H7 (cell line): Measurements from ENCODE around the gene SLC26A6. TPM values are rescaled to one million over a fixed set of nuclear protein-coding genes. Genes with fewer than 3 reads are reported as not detected.

Source experiments
- DNase-seq: peaks from one replicate; pipeline ENCODE4 v3.0.0; 2012
- H3K27me3 ChIP-seq: 2 replicates; pipeline ENCODE4 v1.6.0; 2011; ENCODE audit warnings: mild to moderate bottlenecking, low read length; ENCODE audit not compliant: control insufficient read depth, insufficient read depth
- H3K36me3 ChIP-seq: replicated peaks from 2 replicates; pipeline ENCODE4 v1.5.1; 2011; ENCODE audit warnings: low read length; ENCODE audit not compliant: control insufficient read depth, insufficient read depth
- H3K4me3 ChIP-seq: 2 replicates; pipeline ENCODE4 v1.5.1; 2011; ENCODE audit warnings: low read depth, mild to moderate bottlenecking, control low read depth, low read length, moderate library complexity; ENCODE audit not compliant: insufficient read depth
- total RNA-seq: library from RNA; depleted of rRNA; stranded (reverse); fragments of >200 nt; shearing (Covaris generic); gene quantifications from 2 replicates; pipeline ENCODE4 v1.2.3, GENCODE V29; 2014

SLC26A6 gene
- total RNA-seq, 1 experiment from 2014 or later: 70.5 TPM

DNA sequence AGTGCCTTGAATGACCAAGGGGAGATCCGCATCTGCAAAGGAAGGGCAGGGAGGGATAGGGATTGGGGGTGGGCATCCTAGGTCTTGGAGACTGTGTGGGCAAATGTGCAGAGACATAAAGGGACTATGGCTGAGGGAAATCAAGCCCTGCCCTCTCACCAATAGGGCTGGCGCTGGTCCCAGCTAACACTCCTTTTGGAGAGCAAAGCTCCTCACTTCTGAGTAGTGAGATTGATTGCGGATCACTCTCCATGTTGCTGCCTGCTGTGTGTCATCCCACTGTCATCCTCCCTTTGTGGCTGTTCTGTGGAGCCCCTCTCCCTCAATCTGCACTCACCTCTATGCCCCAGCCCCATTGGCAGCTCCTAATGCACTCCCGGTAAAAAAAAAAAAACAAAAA is 29.7 kb upstream of the SLC26A6 start:
- no peak for DNase-seq
- Histone ChIP-seq H3K27me3 (no peaks in the 10 kb centered on the region; the same call in 1 of the 2 replicates), H3K36me3 (no peaks in the 10 kb centered on the region; the same call in 1 of the 2 replicates), H3K4me3 (no peak overlapping the region)

GRCh38 chr3:48664313-48664644 is 29.0 kb upstream of the SLC26A6 start:
- H3K36me3 ChIP-seq: no peaks in the 10 kb centered on the region; the same call in 1 of the 2 replicates
- DNase-seq: no peak
- no peak overlapping the region for H3K4me3 ChIP-seq
- H3K27me3 ChIP-seq: no peaks in the 10 kb centered on the region; the same call in 1 of the 2 replicates

GRCh38 chr3:48663489-48664312 is 28.4 kb upstream of the SLC26A6 start:
- H3K36me3 ChIP-seq: no peaks in the 10 kb centered on the region; the same call in 1 of the 2 replicates
- peak; percentile 99 for DNase-seq
- H3K4me3 ChIP-seq: peak overlapping the region; percentile 70
- no peaks in the 10 kb centered on the region; the same call in 1 of the 2 replicates for H3K27me3 ChIP-seq

DNA sequence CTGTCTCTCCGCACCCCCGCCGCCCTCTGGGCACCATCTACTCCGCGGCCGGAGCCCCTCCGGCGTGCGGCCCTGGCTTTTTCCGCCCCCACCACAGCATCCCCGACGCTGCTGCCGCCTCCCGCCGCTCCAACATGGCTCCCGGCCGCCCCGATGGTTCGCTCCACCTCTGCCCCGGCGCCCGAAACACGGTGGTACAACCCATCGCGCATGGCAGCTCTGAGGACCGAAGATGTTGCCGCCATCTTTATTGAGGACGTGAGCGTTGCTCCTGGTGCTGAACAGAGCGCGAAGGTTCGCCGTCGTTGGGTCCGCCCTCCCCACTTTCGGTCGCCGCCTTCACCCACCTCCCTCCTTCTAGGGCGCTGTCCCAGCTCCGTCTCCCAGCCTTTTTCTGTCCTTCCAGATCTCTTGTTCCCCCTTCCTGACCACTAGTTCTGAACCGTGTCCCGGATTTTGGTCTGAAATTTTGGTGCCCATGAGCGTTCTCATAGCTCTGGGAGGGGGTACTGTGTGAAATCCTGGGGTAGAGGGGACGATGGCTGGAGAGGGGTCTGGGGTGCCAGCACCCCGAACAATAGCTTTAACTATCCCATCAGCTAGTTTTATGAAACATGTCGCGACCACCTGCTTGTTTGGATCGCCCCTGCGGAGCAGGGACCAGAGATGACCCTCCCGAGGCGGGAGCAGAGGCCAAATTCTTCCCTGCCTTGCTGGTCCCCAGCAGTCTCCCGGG is 27.7 kb upstream of the SLC26A6 start, which contains the start of gene CELSR3:
CELSR3 (minus strand) TSS at position 134 of the 736 bp plus-strand sequence. CDS start 252 bp downstream, outside the sequence.
- Histone ChIP-seq H3K4me3 (peak within 1 kb of the TSS; percentile 70), H3K27me3 (no peaks in the 10 kb centered on the region; the same call in 1 of the 2 replicates), H3K36me3 (no peaks in the 10 kb centered on the region; the same call in 1 of the 2 replicates)
- DNase-seq: peak; percentile 93

DNA sequence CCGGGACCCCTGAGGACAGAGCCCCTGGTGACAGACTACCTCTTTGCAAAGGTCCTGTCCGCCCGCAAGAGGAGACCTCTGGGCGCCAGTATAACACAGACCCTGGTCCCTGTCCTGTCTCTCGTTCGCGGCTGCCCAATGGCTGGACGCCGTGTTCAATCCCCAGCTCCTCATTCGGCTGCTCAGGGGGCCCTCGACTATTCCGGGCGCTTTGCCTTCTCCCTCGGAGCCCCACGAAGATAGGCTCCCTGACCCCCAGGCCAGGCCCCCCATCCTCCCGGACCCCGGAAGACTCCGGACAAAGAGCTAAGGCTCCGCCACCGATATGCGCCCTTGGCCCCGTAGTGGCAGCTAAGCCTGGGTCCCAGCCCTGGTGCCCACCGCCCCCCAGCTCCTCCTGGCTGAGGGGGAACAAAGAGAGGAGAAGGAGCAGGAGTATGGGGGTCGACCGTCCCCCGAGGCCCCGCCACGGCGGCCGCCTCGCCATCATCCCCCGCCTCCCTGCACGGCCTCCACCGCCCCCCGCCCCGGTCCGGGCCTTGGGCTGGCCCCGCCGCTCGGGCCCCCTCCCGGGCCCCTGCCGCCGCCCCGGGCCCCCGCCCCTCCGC is 27.0 kb upstream of the SLC26A6 start:
- DNase-seq: peak; percentile 87
- no peaks in the 10 kb centered on the region; the same call in 1 of the 2 replicates for H3K27me3 ChIP-seq
- no peaks in the 10 kb centered on the region; the same call in 1 of the 2 replicates for H3K36me3 ChIP-seq
- H3K4me3 ChIP-seq: peak overlapping the region; percentile 70

GRCh38 chr3:48661501-48662144 is 26.4 kb upstream of the SLC26A6 start:
- no peaks in the 10 kb centered on the region; the same call in 1 of the 2 replicates for H3K27me3 ChIP-seq
- peak overlapping the region; percentile 70 for H3K4me3 ChIP-seq
- peak; percentile 99 for DNase-seq
- no peaks in the 10 kb centered on the region; the same call in 1 of the 2 replicates for H3K36me3 ChIP-seq

DNA sequence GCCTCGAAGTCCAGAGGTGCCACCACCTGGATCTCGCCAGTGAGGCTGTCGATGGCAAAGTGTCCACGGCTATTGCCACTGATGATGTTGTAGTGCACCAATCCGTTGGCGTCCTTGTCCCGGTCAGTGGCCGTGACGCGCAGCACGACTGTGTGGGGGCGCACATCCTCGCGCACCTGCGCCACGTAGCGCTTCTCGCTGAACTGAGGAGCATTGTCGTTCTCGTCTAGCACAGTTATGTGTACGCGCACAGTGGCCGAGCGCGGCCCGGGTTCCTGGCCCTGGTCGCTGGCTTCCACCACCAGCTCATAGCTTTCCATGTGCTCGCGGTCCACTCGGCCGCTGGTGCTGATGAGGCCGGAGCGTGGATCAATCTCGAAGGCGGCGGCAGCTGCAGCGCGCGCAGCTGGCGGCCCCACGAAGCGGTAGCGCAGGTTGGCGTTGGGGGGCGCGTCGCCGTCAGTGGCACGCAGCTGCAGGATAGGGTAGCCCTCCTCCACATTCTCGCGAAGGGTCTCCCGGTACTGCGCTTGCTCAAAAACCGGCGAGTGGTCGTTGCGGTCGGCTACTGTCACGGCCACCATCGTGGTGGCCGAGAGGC is 25.6 kb upstream of the SLC26A6 start:
- Histone ChIP-seq H3K4me3 (peak overlapping the region; percentile 70), H3K36me3 (no peaks in the 10 kb centered on the region; the same call in 1 of the 2 replicates), H3K27me3 (no peaks in the 10 kb centered on the region; the same call in 1 of the 2 replicates)
- no peak for DNase-seq

DNA sequence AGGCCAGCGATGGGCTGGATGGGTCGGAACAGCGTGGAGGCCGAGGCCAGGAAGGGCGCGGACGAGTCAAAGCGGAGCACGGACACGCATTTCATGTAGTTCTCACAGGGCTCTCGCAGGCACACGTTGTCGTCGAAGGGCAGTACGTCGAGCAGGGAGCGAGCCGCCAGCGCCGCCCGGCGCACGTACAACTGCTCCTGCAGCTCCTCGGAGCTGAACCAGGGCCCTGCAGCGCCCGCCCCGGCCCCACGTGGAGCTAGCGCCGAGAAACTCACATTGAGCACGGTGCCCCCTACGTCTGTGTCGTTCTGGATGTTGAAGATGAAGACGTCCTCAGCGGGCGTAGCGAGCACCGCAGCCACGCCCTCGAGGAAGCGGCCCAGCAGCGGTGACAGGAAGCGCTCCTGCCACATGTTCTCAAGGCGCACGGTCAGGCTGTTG is 21.6 kb upstream of the SLC26A6 start:
- Histone ChIP-seq H3K4me3 (peak overlapping the region; percentile 58), H3K27me3 (peaks cover 4% of the 10 kb centered on the region; the same call in 1 of the 2 replicates), H3K36me3 (peaks cover 8% of the 10 kb centered on the region)
- peak; percentile 80 for DNase-seq

- Histone ChIP-seq H3K36me3 (peaks cover 11% of the 10 kb centered on the region), H3K4me3 (peak overlapping the region; percentile 58), H3K27me3 (peaks cover 4% of the 10 kb centered on the region; the same call in 1 of the 2 replicates)
- peak; percentile 99 for DNase-seq
Observed at GRCh38 chr3:48656061-48656840, 21.0 kb upstream of the SLC26A6 start.

DNA sequence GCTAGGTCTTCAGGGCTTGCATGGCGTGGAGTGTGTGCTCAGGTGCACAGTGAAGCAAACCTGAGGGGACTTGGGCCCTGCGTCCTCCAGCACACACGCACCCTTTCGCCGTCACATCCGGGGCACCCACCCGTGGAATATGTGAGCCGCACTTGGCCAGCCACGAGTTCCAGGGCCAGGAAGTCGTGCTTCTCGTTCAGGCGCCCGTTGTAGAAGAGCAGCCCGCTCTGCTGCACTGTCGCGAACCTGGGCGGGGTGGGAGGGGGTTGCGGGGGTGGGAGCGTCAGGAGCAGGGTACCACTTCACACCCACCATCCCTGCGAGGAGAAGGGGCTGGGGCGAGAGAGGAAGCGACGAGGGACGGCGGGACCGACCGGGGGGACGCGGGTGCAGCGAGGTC is 20.3 kb upstream of the SLC26A6 start:
- no peak for DNase-seq
- Histone ChIP-seq H3K36me3 (peaks cover 13% of the 10 kb centered on the region), H3K27me3 (peaks cover 4% of the 10 kb centered on the region; the same call in 1 of the 2 replicates), H3K4me3 (peak overlapping the region; percentile 58)

DNA sequence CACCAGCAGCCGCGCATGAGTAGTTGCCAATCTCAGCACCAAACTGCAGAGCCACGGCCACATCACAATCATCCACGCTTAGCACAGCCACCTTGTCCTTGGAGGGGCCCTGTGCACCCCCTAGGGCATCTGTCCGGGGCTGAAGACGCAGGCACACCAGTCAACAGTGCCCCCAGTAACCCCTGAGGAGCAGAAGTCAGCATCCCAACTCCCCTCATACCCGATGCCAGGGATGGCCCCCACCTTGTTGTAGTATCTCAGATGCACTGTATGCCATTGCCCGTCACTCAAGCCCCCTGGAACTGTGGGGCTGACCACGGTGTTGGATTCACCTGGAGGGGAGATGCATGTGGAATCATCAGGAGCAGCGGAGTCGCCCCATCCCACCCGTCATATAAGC is 19.8 kb upstream of the SLC26A6 start:
- H3K4me3 ChIP-seq: no peak overlapping the region; the same call in 1 of the 2 replicates

GRCh38 chr3:48652923-48653715 is 17.9 kb upstream of the SLC26A6 start:
- no peak for DNase-seq
- H3K27me3 ChIP-seq: peaks cover 4% of the 10 kb centered on the region; the same call in 1 of the 2 replicates
- H3K4me3 ChIP-seq: no peak overlapping the region
- peaks cover 21% of the 10 kb centered on the region for H3K36me3 ChIP-seq

More for the DNA sequence above, 19.8 kb upstream of the SLC26A6 start:
- H3K36me3 ChIP-seq: peaks cover 14% of the 10 kb centered on the region
- DNase-seq: no peak
- peaks cover 4% of the 10 kb centered on the region; the same call in 1 of the 2 replicates for H3K27me3 ChIP-seq
